ENCODE data around the gene MT1B.

MT1B gene

GRCh38 chr16:56640076-56640475, 11.6 kb upstream of the MT1B start:
- H3K27ac Mint-ChIP-seq: no peak overlapping the region
- H3K9me3 Mint-ChIP-seq: no peaks in the 10 kb centered on the region
- peaks cover 32% of the 10 kb centered on the region for H3K4me1 Mint-ChIP-seq (ENCODE audit: low read depth)
- peaks cover 66% of the 10 kb centered on the region for H3K27me3 Mint-ChIP-seq
- no peak overlapping the region for H3K4me3 Mint-ChIP-seq
- no peaks in the 10 kb centered on the region for H3K36me3 Mint-ChIP-seq (ENCODE audit: low read depth)

GRCh38 chr16:56641166-56641565, 10.5 kb upstream of the MT1B start:
- Mint-ChIP-seq H3K4me3 (no peak overlapping the region), H3K9me3 (no peaks in the 10 kb centered on the region), H3K36me3 (ENCODE audit: low read depth) (no peaks in the 10 kb centered on the region), H3K27ac (no peak overlapping the region), H3K4me1 (ENCODE audit: low read depth) (peaks cover 26% of the 10 kb centered on the region), H3K27me3 (peaks cover 61% of the 10 kb centered on the region)

DNA sequence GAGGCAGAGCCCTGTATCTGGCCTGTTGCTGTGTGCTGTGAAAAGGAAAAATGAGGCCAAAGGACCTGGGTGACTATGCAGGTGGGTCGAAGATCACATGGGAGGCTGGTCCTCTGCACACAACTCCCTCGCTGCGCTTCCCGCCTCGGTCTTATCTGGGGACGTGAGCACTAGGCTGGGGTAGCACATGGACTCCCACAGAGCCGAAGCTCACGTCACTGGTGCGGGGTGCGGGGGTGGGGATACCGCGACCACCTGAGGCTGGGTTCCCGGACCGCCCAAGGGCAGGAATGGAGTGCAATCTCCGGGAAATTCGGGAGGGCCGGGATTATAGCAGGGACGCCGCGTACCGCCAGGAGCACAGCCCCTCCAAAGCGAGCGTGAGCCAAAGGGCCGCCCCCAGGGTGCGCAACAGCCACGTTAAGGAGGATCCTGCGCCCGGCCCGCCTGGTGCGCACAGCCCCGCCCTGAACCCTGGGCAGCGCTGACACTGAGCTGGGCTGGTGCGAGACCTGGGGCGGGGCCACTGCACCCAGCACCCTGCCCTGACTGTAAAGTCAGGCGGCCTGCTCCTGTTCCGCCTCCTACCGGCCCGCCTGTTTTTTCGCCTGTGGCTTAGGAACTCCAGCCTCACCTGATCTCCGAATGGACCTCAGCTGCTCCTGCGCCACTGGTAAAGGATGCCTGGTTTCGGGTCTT, 8.5 kb upstream of the MT1B start:
- no peaks in the 10 kb centered on the region for H3K9me3 Mint-ChIP-seq
- H3K4me3 Mint-ChIP-seq: peak overlapping the region; percentile 58
- no peak overlapping the region for H3K27ac Mint-ChIP-seq
- peaks cover 50% of the 10 kb centered on the region for H3K27me3 Mint-ChIP-seq
- no peaks in the 10 kb centered on the region for H3K36me3 Mint-ChIP-seq (ENCODE audit: low read depth)
- H3K4me1 Mint-ChIP-seq (ENCODE audit: low read depth): peaks cover 19% of the 10 kb centered on the region

GRCh38 chr16:56643833-56644232, 7.9 kb upstream of the MT1B start:
- no peak overlapping the region for H3K27ac Mint-ChIP-seq
- peak overlapping the region; percentile 58 for H3K4me3 Mint-ChIP-seq
- H3K27me3 Mint-ChIP-seq: peaks cover 50% of the 10 kb centered on the region
- H3K9me3 Mint-ChIP-seq: no peaks in the 10 kb centered on the region
- no peaks in the 10 kb centered on the region for H3K36me3 Mint-ChIP-seq (ENCODE audit: low read depth)
- peaks cover 19% of the 10 kb centered on the region for H3K4me1 Mint-ChIP-seq (ENCODE audit: low read depth)

DNA sequence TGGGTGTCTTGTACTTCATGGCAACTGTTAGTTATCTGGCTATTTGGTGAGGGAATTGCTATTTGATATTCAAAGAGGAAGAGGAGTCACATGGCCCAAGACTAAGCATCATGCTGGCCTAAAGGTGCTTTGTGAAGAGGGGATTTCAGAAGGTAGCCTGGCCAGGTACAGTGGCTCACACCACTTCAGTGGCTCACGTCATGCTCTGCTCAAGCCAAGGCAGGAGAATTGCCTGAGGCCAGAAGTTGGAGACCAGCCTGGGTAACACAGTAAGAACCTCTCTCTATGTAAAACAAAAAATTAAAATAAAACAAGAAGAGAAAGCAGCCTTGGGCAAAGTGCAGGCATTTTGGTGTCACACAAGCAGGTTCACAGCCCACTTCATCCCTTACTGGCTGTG, 6.4 kb upstream of the MT1B start:
- Mint-ChIP-seq H3K9me3 (no peaks in the 10 kb centered on the region), H3K4me1 (ENCODE audit: low read depth) (peaks cover 19% of the 10 kb centered on the region), H3K4me3 (no peak overlapping the region), H3K36me3 (ENCODE audit: low read depth) (no peaks in the 10 kb centered on the region), H3K27me3 (peaks cover 43% of the 10 kb centered on the region), H3K27ac (no peak overlapping the region)

DNA sequence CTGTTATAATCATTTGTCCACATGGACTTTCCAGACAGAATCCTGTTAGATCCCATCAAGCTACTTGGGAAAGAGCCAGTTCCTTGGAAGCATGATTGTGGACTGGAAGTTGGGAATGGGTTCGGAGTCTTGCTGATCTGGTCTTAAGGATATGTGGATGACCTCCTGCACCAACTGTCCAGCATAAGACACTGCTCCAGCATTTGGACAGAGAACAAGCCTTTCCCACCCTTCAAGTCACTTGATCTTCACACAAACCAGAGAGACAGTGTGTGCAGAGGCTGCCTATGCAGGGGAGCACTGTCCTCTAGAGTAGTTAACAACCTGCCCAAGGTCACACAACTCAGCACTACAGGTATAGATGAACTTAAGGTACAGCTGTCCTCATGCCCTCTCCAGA, 5.8 kb upstream of the MT1B start:
- H3K27me3 Mint-ChIP-seq: peaks cover 38% of the 10 kb centered on the region
- no peaks in the 10 kb centered on the region for H3K36me3 Mint-ChIP-seq (ENCODE audit: low read depth)
- no peaks in the 10 kb centered on the region for H3K9me3 Mint-ChIP-seq
- H3K4me1 Mint-ChIP-seq (ENCODE audit: low read depth): peaks cover 19% of the 10 kb centered on the region
- H3K4me3 Mint-ChIP-seq: no peak overlapping the region
- H3K27ac Mint-ChIP-seq: no peak overlapping the region

DNA sequence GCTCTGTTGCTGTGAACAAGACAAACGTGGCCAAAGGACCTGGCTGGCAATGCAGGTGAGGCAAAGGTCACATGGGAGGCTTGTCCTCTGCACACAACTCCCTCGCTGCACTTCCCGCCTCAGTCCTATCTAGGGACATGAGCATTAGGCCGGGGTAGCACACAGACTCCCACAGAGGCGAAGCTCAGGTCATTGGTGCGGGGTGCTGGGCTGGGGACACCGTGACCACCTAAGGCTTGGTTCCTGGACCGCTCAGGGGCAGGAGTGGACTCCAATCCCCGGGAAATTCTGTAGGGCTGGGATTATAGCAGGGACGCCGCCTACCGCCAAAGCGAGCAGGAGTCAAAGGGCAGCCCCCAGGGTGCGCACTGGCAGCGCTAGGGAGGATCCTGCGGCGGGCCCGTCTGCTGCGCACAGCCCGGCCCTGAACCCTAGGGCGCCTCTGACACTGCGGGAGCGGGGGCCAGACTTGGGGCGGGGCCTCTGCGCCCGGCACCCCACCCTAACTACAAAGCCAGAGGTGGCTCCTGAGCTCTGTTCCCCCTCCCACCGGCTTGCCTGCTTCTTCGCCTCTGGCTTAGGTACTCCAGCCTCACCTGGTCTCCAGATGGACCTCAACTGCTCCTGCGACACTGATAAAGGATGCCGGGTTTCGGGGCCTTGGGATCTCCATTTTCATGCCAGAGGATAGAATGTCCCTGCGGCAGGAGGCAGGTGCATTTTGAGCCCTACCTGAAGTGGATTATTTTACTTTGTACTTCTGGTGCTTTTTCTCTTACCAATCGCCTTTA, 3.9 kb upstream of the MT1B start:
- Mint-ChIP-seq H3K36me3 (ENCODE audit: low read depth) (no peaks in the 10 kb centered on the region), H3K9me3 (no peaks in the 10 kb centered on the region)

DNA sequence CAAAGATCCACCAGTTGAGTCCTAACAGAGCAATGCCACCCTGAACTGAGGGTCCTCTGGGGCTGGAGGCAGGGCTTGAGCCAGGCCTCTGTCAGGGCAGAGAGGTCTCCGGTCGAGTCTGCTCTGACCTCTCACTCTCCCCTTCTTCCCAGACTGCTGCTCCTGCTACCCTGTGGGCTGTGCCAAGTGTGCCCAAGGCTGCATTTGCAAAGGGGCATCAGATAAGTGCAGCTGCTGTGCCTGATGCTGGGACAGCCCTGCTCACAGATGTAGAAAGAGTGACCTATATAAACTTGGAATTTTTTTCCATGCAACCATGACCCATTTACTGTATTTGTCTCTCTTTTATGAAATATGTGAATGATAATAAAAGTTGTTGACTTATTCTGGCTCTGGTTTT, 2.4 kb upstream of the MT1B start:
- Mint-ChIP-seq H3K4me3 (no peak overlapping the region), H3K4me1 (ENCODE audit: low read depth) (peaks cover under 1% of the 10 kb centered on the region), H3K27me3 (peaks cover 31% of the 10 kb centered on the region), H3K9me3 (no peaks in the 10 kb centered on the region), H3K27ac (no peak overlapping the region), H3K36me3 (ENCODE audit: low read depth) (no peaks in the 10 kb centered on the region)

More for the DNA sequence above, 3.9 kb upstream of the MT1B start:
- H3K4me1 Mint-ChIP-seq (ENCODE audit: low read depth): peaks cover 14% of the 10 kb centered on the region
- H3K27ac Mint-ChIP-seq: no peak overlapping the region
- peaks cover 28% of the 10 kb centered on the region for H3K27me3 Mint-ChIP-seq
- no peak overlapping the region for H3K4me3 Mint-ChIP-seq

DNA sequence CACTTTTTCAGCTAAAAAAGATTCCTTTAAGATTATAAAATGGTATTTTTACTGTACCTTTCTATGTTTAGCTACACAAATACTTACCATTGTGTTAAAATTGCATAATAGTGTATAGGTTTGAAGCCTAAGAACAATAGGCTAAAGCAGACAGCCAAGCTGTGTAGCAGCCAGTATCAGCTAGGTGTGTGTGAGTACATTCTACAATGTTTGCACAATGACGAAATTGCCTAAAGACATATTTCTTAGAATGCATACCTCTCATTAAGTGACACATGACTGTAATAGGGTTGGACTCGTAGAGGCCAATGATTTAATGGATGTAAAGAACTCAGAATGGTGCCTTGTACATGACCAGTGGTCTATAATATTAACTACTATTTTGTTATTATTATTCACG, 1.9 kb upstream of the MT1B start:
- Mint-ChIP-seq H3K36me3 (ENCODE audit: low read depth) (no peaks in the 10 kb centered on the region), H3K9me3 (no peaks in the 10 kb centered on the region), H3K27ac (no peak overlapping the region), H3K4me1 (ENCODE audit: low read depth) (no peaks in the 10 kb centered on the region), H3K27me3 (peaks cover 31% of the 10 kb centered on the region), H3K4me3 (no peak overlapping the region)

- Mint-ChIP-seq H3K36me3 (ENCODE audit: low read depth) (no peaks in the 10 kb centered on the region), H3K4me3 (no peak overlapping the region), H3K9me3 (no peaks in the 10 kb centered on the region), H3K27me3 (peaks cover 19% of the 10 kb centered on the region), H3K27ac (no peak overlapping the region), H3K4me1 (ENCODE audit: low read depth) (peaks cover 4% of the 10 kb centered on the region)
Observed at GRCh38 chr16:56652600-56652999, 914 bp downstream of the MT1B start.

- H3K4me3 Mint-ChIP-seq: no peak overlapping the region
- H3K4me1 Mint-ChIP-seq (ENCODE audit: low read depth): peaks cover 8% of the 10 kb centered on the region
- H3K27ac Mint-ChIP-seq: no peak overlapping the region
- H3K9me3 Mint-ChIP-seq: no peaks in the 10 kb centered on the region
- no peaks in the 10 kb centered on the region for H3K36me3 Mint-ChIP-seq (ENCODE audit: low read depth)
- peaks cover 19% of the 10 kb centered on the region for H3K27me3 Mint-ChIP-seq
Observed at GRCh38 chr16:56653218-56653617, 1.5 kb downstream of the MT1B start.

DNA sequence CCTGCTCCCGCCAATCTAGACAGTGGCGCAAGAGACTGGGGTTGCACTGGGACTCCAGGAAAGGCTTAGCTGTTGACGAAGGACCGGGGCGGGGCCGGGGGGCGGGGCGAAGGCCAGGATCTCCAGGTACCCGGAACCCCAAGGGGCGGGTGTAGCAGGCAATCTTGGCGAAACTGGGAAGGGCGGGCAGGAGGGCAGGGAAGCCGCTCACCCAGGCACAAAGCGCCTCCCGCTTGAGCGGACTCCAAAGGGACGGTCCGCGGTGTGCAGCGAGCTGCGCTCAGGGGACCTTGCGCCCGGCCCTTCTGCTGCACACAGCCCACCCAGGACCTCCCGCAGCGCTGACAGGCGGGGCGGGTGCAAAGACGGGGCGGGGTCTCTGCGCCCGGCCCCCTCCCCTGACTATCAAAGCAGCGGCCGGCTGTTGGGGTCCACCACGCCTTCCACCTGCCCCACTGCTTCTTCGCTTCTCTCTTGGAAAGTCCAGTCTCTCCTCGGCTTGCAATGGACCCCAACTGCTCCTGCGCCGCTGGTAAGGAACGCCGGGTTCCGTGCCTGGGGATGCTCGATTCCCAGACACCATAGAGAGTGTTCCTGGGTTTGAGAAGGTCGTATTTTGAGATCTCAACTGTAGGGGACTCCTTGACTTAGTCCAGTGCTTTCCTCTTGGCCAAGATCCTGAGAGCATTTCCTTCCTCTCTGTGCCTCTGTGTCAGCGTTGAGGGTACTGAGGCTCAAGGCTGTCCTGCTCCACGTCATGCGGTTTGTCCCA, 6.1 kb downstream of the MT1B start, which contains the start of gene MT1F:
TSS of gene MT1F (plus strand) at position 405 of the 772 bp plus-strand sequence. CDS start at position 505, 100 bp downstream.
- Mint-ChIP-seq H3K4me1 (ENCODE audit: low read depth) (peaks cover 20% of the 10 kb centered on the region), H3K4me3 (peak within 1 kb of the TSS; percentile 91), H3K9me3 (no peaks in the 10 kb centered on the region), H3K36me3 (ENCODE audit: low read depth) (no peaks in the 10 kb centered on the region), H3K27me3 (peaks cover 3% of the 10 kb centered on the region), H3K27ac (peak within 1 kb of the TSS; percentile 70)

DNA sequence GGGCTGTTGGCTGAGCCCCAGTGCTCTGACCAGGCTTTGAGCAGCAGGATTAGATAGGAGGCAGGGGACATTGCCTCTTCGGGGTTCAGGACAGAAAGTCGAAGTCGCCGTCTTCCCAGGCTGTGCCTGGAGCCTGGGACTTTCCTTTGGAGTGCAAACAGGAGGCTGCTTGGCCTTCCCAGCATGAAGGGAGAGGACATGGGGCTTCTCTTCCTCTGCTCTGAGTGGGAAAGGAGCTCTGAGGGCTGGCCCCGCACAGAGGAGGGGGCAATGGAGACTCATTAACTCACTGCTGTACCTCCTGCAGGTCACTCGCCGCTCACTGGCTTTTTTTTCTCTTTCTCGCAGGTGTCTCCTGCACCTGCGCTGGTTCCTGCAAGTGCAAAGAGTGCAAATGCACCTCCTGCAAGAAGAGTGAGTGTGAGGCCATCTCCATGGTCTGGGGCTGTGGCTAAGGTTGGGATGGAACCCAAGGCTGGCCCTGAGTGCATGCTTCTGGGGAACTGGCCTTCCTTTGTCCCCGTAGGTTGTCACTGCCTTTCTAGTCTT, 6.7 kb downstream of the MT1B start:
- Mint-ChIP-seq H3K4me1 (ENCODE audit: low read depth) (peaks cover 22% of the 10 kb centered on the region), H3K27me3 (no peaks in the 10 kb centered on the region), H3K9me3 (no peaks in the 10 kb centered on the region), H3K27ac (no peak overlapping the region), H3K4me3 (peak overlapping the region; percentile 91), H3K36me3 (ENCODE audit: low read depth) (no peaks in the 10 kb centered on the region)

- H3K4me3 Mint-ChIP-seq: peak overlapping the region; percentile 82
- peak overlapping the region; percentile 90 for H3K27ac Mint-ChIP-seq
- peaks cover 29% of the 10 kb centered on the region for H3K4me1 Mint-ChIP-seq (ENCODE audit: low read depth)
- H3K36me3 Mint-ChIP-seq (ENCODE audit: low read depth): no peaks in the 10 kb centered on the region
- H3K9me3 Mint-ChIP-seq: no peaks in the 10 kb centered on the region
- H3K27me3 Mint-ChIP-seq: peaks cover 32% of the 10 kb centered on the region
Observed at GRCh38 chr16:56662357-56663354, 11.0 kb downstream of the MT1B start.
